Mesendoderm (in vitro differentiated cells): ENCODE measurements around the gene ADGRL1. TPM values are rescaled to one million over a fixed set of nuclear protein-coding genes. Genes with fewer than 3 reads are reported as not detected.
"Not testable (repeated sequence)": the region's sequence is repeated elsewhere in the genome, so short reads cannot be mapped to it uniquely, and the experiment has no call there.

Experiments
- DNase-seq: peaks from one replicate; pipeline ENCODE4 v3.0.0; 2013
- H2AK5ac ChIP-seq: 2 replicates; pipeline ENCODE4 v1.6.1; 2013; ENCODE audit warnings: low read length, inconsistent platforms
- H2BK120ac ChIP-seq: 2 replicates; pipeline ENCODE4 v1.6.1; 2013; ENCODE audit warnings: low read depth, mild to moderate bottlenecking, low read length, moderate library complexity, mixed read lengths
- H2BK15ac ChIP-seq: replicated peaks from 2 replicates; pipeline ENCODE4 v1.6.1; 2013; ENCODE audit warnings: low read depth, mild to moderate bottlenecking, moderate library complexity
- H2BK5ac ChIP-seq: 2 replicates; pipeline ENCODE4 v1.6.1; 2013; ENCODE audit warnings: low read length, inconsistent platforms
- H3K18ac ChIP-seq: 2 replicates; pipeline ENCODE4 v1.6.1; 2013; ENCODE audit warnings: mild to moderate bottlenecking, low read length, mixed read lengths
- H3K23ac ChIP-seq: one replicate; pipeline ENCODE4 v1.6.1; 2013; ENCODE audit warnings: low read length
- H3K27ac ChIP-seq: 2 replicates; pipeline ENCODE4 v1.5.1; 2013; ENCODE audit warnings: low read depth, mild to moderate bottlenecking, inconsistent platforms, low read length, moderate library complexity
- H3K27me3 ChIP-seq: 2 replicates; pipeline ENCODE4 v1.6.1; 2013; ENCODE audit warnings: low read length, control low read depth, mild to moderate bottlenecking, inconsistent platforms; ENCODE audit not compliant: insufficient read depth, poor library complexity
- H3K36me3 ChIP-seq: 2 replicates; pipeline ENCODE4 v1.6.1; 2013; ENCODE audit warnings: low read length, inconsistent platforms; ENCODE audit not compliant: control insufficient read depth, insufficient read depth
- H3K4ac ChIP-seq: one replicate; pipeline ENCODE4 v1.6.1; 2013; ENCODE audit warnings: low read depth, mild to moderate bottlenecking, low read length, moderate library complexity
- H3K4me1 ChIP-seq: 2 replicates; pipeline ENCODE4 v1.6.1; 2013; ENCODE audit warnings: low read depth, low read length, inconsistent platforms; ENCODE audit not compliant: control insufficient read depth
- H3K4me2 ChIP-seq: 2 replicates; pipeline ENCODE4 v1.6.1; 2013; ENCODE audit warnings: low read length
- H3K4me3 ChIP-seq: 2 replicates; pipeline ENCODE4 v1.5.1; 2013; ENCODE audit warnings: mild to moderate bottlenecking, low read length
- H3K56ac ChIP-seq: one replicate; pipeline ENCODE4 v1.6.1; 2013; ENCODE audit warnings: low read length
- H3K79me1 ChIP-seq: 2 replicates; pipeline ENCODE4 v1.6.1; 2013; ENCODE audit warnings: low read length, inconsistent platforms
- H3K79me2 ChIP-seq: 2 replicates; pipeline ENCODE4 v1.6.1; 2013; ENCODE audit warnings: mild to moderate bottlenecking, low read length; ENCODE audit not compliant: control insufficient read depth, insufficient read depth
- H3K9ac ChIP-seq: 2 replicates; pipeline ENCODE4 v1.6.1; 2013; ENCODE audit warnings: low read length, inconsistent platforms
- H4K5ac ChIP-seq: one replicate; pipeline ENCODE4 v1.6.1; 2013; ENCODE audit warnings: low read length
- H4K8ac ChIP-seq: one replicate; pipeline ENCODE4 v1.6.1; 2013; ENCODE audit warnings: low read depth, mild to moderate bottlenecking, control low read depth, low read length, moderate library complexity
- WGBS: extraction: QIAGEN DNeasy Blood & Tissue Kit; methylation state at CpG from one replicate; pipeline ENCODE4 v1.1.7; 2013; ENCODE audit warnings: low lambda C conversion rate, missing lambda C conversion rate; ENCODE audit not compliant: insufficient coverage; ENCODE audit errors: extremely low coverage; 5-methylcytosine and 5-hydroxymethylcytosine counted together
- polyA plus RNA-seq, 2 experiments: library from polyadenylated mRNA; stranded (reverse); fragments of 200-250 nt; gene quantifications; one replicate each; pipeline ENCODE4 v1.2.3, GENCODE V29; 2013

The ADGRL1 gene
- 34.1 TPM for polyA plus RNA-seq (2013, experiment 1 of 2)
- polyA plus RNA-seq (2013, experiment 2 of 2), result 34.3 TPM

- H3K79me2 ChIP-seq, result peaks cover 45% of the 10 kb centered on the region
- H4K8ac ChIP-seq, H4K5ac ChIP-seq, H3K36me3 ChIP-seq, H3K4me1 ChIP-seq, H3K27me3 ChIP-seq, H3K23ac ChIP-seq, H3K79me1 ChIP-seq, H2AK5ac ChIP-seq, DNase-seq, H2BK5ac ChIP-seq: not testable (repeated sequence)
- peak within 1 kb of the TSS; percentile 35 for H2BK120ac ChIP-seq
- peak within 1 kb of the TSS; percentile 72 for H3K9ac ChIP-seq
- no CpG with 5 or more reads among the region's 96 CpGs for WGBS
- peak within 1 kb of the TSS; percentile 80 for H3K18ac ChIP-seq
- peak within 1 kb of the TSS; percentile 55 for H3K4me3 ChIP-seq
- H3K56ac ChIP-seq, result peak within 1 kb of the TSS; percentile 90
- H3K4ac ChIP-seq, result peak within 1 kb of the TSS; percentile 60
- peak within 1 kb of the TSS; percentile 92 for H3K27ac ChIP-seq
- peak within 1 kb of the TSS; percentile 84 for H3K4me2 ChIP-seq
- peak within 1 kb of the TSS; percentile 45 for H2BK15ac ChIP-seq
These were observed at the start of gene ADGRL1 for GRCh38 chr19:14205452-14206287. Gene ADGRL1 (minus strand): TSS chr19:14206169. CDS start chr19:14183602, 22,567 bp downstream.

GRCh38 chr19:14255316-14255715, 49.3 kb upstream of the ADGRL1 start:
- not testable (repeated sequence) for H3K79me2 ChIP-seq, H3K27ac ChIP-seq, H3K4me1 ChIP-seq, H2BK5ac ChIP-seq, H4K5ac ChIP-seq, H4K8ac ChIP-seq, H2BK120ac ChIP-seq, H3K79me1 ChIP-seq, H2AK5ac ChIP-seq, H2BK15ac ChIP-seq, H3K4ac ChIP-seq, H3K4me3 ChIP-seq, H3K4me2 ChIP-seq, H3K27me3 ChIP-seq, H3K9ac ChIP-seq, H3K23ac ChIP-seq, H3K36me3 ChIP-seq, H3K18ac ChIP-seq, H3K56ac ChIP-seq
- no CpG with 5 or more reads among the region's 1 CpG for WGBS
- peak; percentile 41 for DNase-seq

GRCh38 chr19:14253822-14254599, 48.0 kb upstream of the ADGRL1 start:
- no CpG with 5 or more reads among the region's 19 CpGs for WGBS
- peak; percentile 77 for DNase-seq
- H3K4ac ChIP-seq, H3K4me2 ChIP-seq, H3K4me1 ChIP-seq, H3K27ac ChIP-seq, H2BK5ac ChIP-seq, H4K5ac ChIP-seq, H2AK5ac ChIP-seq, H3K56ac ChIP-seq, H3K79me2 ChIP-seq, H3K79me1 ChIP-seq, H3K27me3 ChIP-seq, H4K8ac ChIP-seq, H2BK15ac ChIP-seq, H2BK120ac ChIP-seq, H3K9ac ChIP-seq, H3K18ac ChIP-seq, H3K4me3 ChIP-seq, H3K23ac ChIP-seq, H3K36me3 ChIP-seq: not testable (repeated sequence)

- no CpG with 5 or more reads among the region's 2 CpGs for WGBS
- not testable (repeated sequence) for DNase-seq, H3K79me2 ChIP-seq, H3K27ac ChIP-seq, H3K9ac ChIP-seq, H2BK15ac ChIP-seq, H3K79me1 ChIP-seq, H2AK5ac ChIP-seq, H3K36me3 ChIP-seq, H3K4me2 ChIP-seq, H3K23ac ChIP-seq, H3K18ac ChIP-seq, H3K4me1 ChIP-seq, H4K5ac ChIP-seq, H3K27me3 ChIP-seq, H4K8ac ChIP-seq, H3K4ac ChIP-seq, H2BK5ac ChIP-seq, H2BK120ac ChIP-seq, H3K56ac ChIP-seq, H3K4me3 ChIP-seq
These were observed 46.2 kb upstream of the ADGRL1 start for GRCh38 chr19:14252136-14252535.

DNA sequence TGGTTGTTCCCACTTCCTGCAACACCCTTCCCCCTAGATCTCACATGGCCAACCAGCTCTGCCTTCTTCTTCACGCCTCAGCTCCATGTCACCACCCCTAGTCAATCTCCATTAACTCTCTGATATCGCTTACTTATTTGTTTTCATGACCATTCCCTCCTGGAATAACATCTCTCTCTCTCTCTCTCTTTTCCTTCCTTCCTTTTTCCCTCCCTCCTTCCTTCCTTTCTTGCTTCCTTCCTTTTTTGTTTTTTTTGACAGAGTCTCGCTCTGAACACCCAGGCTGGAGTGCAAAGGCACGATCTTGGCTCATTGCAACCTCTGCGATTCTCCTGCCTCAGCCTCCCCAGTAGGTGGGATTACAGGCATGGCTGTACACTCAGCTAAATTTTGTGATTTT, 44.9 kb upstream of the ADGRL1 start:
- H3K27me3 ChIP-seq, result no peaks in the 10 kb centered on the region

More for the DNA sequence above, 44.9 kb upstream of the ADGRL1 start:
- no peak overlapping the region for H2BK15ac ChIP-seq
- no peak overlapping the region for H3K4ac ChIP-seq
- H3K56ac ChIP-seq, result peak overlapping the region; percentile 42
- H3K4me2 ChIP-seq, result no peak overlapping the region
- peaks cover 4% of the 10 kb centered on the region for H3K4me1 ChIP-seq
- no peak overlapping the region for H4K5ac ChIP-seq
- H3K18ac ChIP-seq, result no peak overlapping the region
- no peaks in the 10 kb centered on the region for H3K36me3 ChIP-seq
- no peaks in the 10 kb centered on the region for H3K79me1 ChIP-seq
- no CpG with 5 or more reads among the region's 5 CpGs for WGBS
- H2BK120ac ChIP-seq, result no peak overlapping the region
- no peak overlapping the region for H4K8ac ChIP-seq
- no peak overlapping the region for H3K4me3 ChIP-seq
- no peak overlapping the region for H2BK5ac ChIP-seq
- no peak overlapping the region for H3K23ac ChIP-seq
- no peak overlapping the region for H3K27ac ChIP-seq
- H3K79me2 ChIP-seq, result no peaks in the 10 kb centered on the region
- DNase-seq, result no peak
- no peak overlapping the region for H3K9ac ChIP-seq
- peak overlapping the region; percentile 77 for H2AK5ac ChIP-seq
